ENCODE measurements around the gene SPINDOC. TPM values are rescaled to one million over a fixed set of nuclear protein-coding genes. Genes with fewer than 3 reads are reported as not detected.
A peak's percentile ranks its signal among the peaks of the same experiment; 100 is the strongest.

SPINDOC gene
- total RNA-seq, 3 donors from 2014 or later: 5.8 to 22.3 (median 7.0) TPM

GRCh38 chr11:63851364-63851763 lies 38.1 kb downstream of the SPINDOC start:
- intact Hi-C loops (cut with DNase I, micrococcal nuclease): no loop called here
- Histone ChIP-seq H3K9me3 (no peaks in the 10 kb centered on the region), H3K4me1 (ENCODE audit: low read depth) (peaks cover 40% of the 10 kb centered on the region), H3K36me3 (ENCODE audit: low read depth) (no peaks in the 10 kb centered on the region), H3K4me3 (no peak overlapping the region)
- TF ChIP-seq CTCF (IDR thresholded peaks at IDR 0.05): no peak
- ATAC-seq: peak; percentile 65
- no peak for DNase-seq

- H3K4me3 ChIP-seq: no peak overlapping the region
- ATAC-seq (no peak), DNase-seq (peak in 1 of 3 donors; percentile 2)
- H3K36me3 ChIP-seq (ENCODE audit: low read depth): no peaks in the 10 kb centered on the region
- intact Hi-C loops (cut with DNase I, micrococcal nuclease): no loop called here
- peaks cover 36% of the 10 kb centered on the region for H3K4me1 ChIP-seq (ENCODE audit: low read depth)
- TF ChIP-seq CTCF (IDR thresholded peaks at IDR 0.05): no peak
- H3K9me3 ChIP-seq: no peaks in the 10 kb centered on the region
These were observed 40.2 kb downstream of the SPINDOC start for GRCh38 chr11:63853476-63853875.

GRCh38 chr11:63854696-63855095 lies 41.4 kb downstream of the SPINDOC start:
- intact Hi-C loops (cut with DNase I, micrococcal nuclease): no loop called here
- DNase-seq: peak in 1 of 3 donors; percentile 7
- Histone ChIP-seq H3K36me3 (ENCODE audit: low read depth) (no peaks in the 10 kb centered on the region), H3K4me1 (ENCODE audit: low read depth) (peaks cover 39% of the 10 kb centered on the region), H3K4me3 (no peak overlapping the region), H3K9me3 (no peaks in the 10 kb centered on the region)
- TF ChIP-seq CTCF (IDR thresholded peaks at IDR 0.05): no peak
- no peak for ATAC-seq

GRCh38 chr11:63855975-63856374 lies 42.7 kb downstream of the SPINDOC start:
- intact Hi-C loops (cut with DNase I, micrococcal nuclease): no loop called here
- ATAC-seq: peak; percentile 82
- H3K36me3 ChIP-seq (ENCODE audit: low read depth): no peaks in the 10 kb centered on the region
- no peaks in the 10 kb centered on the region for H3K9me3 ChIP-seq
- peaks cover 33% of the 10 kb centered on the region for H3K4me1 ChIP-seq (ENCODE audit: low read depth)
- peak in 1 of 3 donors; percentile 18 for DNase-seq
- TF ChIP-seq CTCF (IDR thresholded peaks at IDR 0.05): no peak
- H3K4me3 ChIP-seq: no peak overlapping the region

- ATAC-seq (peak; percentile 69), DNase-seq (peak; percentile 45 to 61 (median 51))
- Histone ChIP-seq H3K9me3 (no peaks in the 10 kb centered on the region), H3K4me3 (no peak overlapping the region), H3K36me3 (ENCODE audit: low read depth) (no peaks in the 10 kb centered on the region), H3K4me1 (ENCODE audit: low read depth) (peaks cover 38% of the 10 kb centered on the region)
- no peak for TF ChIP-seq CTCF (IDR thresholded peaks at IDR 0.05)
- intact Hi-C loops (cut with DNase I, micrococcal nuclease): no loop called here
These were observed 45.6 kb downstream of the SPINDOC start for GRCh38 chr11:63858628-63859550.

Measured in mucosa of descending colon (tissue), 3 donors.